H9 (cell line): Measurements from ENCODE around the gene METTL8. TPM values are rescaled to one million over a fixed set of nuclear protein-coding genes. Genes with fewer than 3 reads are reported as not detected.

Experiments used
- DNase-seq: peaks from one replicate; pipeline ENCODE4 v3.0.0-alpha.2; 2017
- H2AFZ ChIP-seq: one replicate; pipeline ENCODE4 v1.6.1; 2013; ENCODE audit warnings: mild to moderate bottlenecking, low read length, control low read depth, moderate library complexity
- H2AK5ac ChIP-seq: 2 replicates; pipeline ENCODE4 v1.6.1; 2013; ENCODE audit warnings: low read length, control low read depth, mixed read lengths; ENCODE audit not compliant: insufficient read length
- H2BK120ac ChIP-seq: one replicate; pipeline ENCODE4 v1.6.1; 2013; ENCODE audit warnings: low read depth, mild to moderate bottlenecking, low read length, control low read depth, inconsistent platforms; ENCODE audit not compliant: poor library complexity, severe bottlenecking
- H2BK12ac ChIP-seq: 2 replicates; pipeline ENCODE4 v1.6.1; 2013; ENCODE audit warnings: low read length, control low read depth, mixed read lengths, low read depth; ENCODE audit not compliant: insufficient read length
- H2BK15ac ChIP-seq: 2 replicates; pipeline ENCODE4 v1.6.1; 2013; ENCODE audit warnings: low read depth, low read length, control low read depth
- H2BK20ac ChIP-seq: one replicate; pipeline ENCODE4 v1.6.1; 2013; ENCODE audit warnings: low read depth, mild to moderate bottlenecking, low read length, control low read depth, inconsistent platforms; ENCODE audit not compliant: poor library complexity, severe bottlenecking
- H2BK5ac ChIP-seq: 2 replicates; pipeline ENCODE4 v1.6.1; 2013; ENCODE audit warnings: low read length, control low read depth, mixed read lengths; ENCODE audit not compliant: insufficient read length
- H3K14ac ChIP-seq: 2 replicates; pipeline ENCODE4 v1.6.1; 2013; ENCODE audit warnings: low read length, control low read depth; ENCODE audit not compliant: insufficient read depth
- H3K18ac ChIP-seq: 2 replicates; pipeline ENCODE4 v1.6.1; 2013; ENCODE audit warnings: low read depth, mild to moderate bottlenecking, mixed read lengths, low read length, control low read depth; ENCODE audit not compliant: insufficient read length
- H3K23ac ChIP-seq: 2 replicates; pipeline ENCODE4 v1.6.1; 2013; ENCODE audit warnings: low read length, control low read depth, mixed read lengths, low read depth; ENCODE audit not compliant: insufficient read length
- H3K23me2 ChIP-seq: 2 replicates; pipeline ENCODE4 v1.6.1; 2013; ENCODE audit warnings: low read depth, mild to moderate bottlenecking, mixed read lengths, low read length, control low read depth; ENCODE audit not compliant: insufficient read length, poor library complexity, severe bottlenecking
- H3K27ac ChIP-seq: 2 replicates; pipeline ENCODE4 v1.5.1; 2013; ENCODE audit warnings: low read length, control low read depth, mixed read lengths, low read depth; ENCODE audit not compliant: insufficient read length
- H3K27me3 ChIP-seq: 2 replicates; pipeline ENCODE4 v1.6.1; 2013; ENCODE audit warnings: low read length, control low read depth, inconsistent platforms; ENCODE audit not compliant: insufficient read depth
- H3K4ac ChIP-seq: 2 replicates; pipeline ENCODE4 v1.6.1; 2013; ENCODE audit warnings: low read depth, mild to moderate bottlenecking, control low read depth, inconsistent platforms, low read length, moderate library complexity
- H3K4me1 ChIP-seq: 2 replicates; pipeline ENCODE4 v1.6.1; 2013; ENCODE audit warnings: low read length, control low read depth, inconsistent platforms; ENCODE audit not compliant: insufficient read depth
- H3K4me2 ChIP-seq: 2 replicates; pipeline ENCODE4 v1.6.1; 2013; ENCODE audit warnings: low read length, control low read depth, mixed read lengths; ENCODE audit not compliant: insufficient read length, insufficient read depth
- H3K56ac ChIP-seq: 2 replicates; pipeline ENCODE4 v1.6.1; 2013; ENCODE audit warnings: low read depth, mild to moderate bottlenecking, mixed read lengths, low read length, control low read depth; ENCODE audit not compliant: insufficient read length
- H3K79me1 ChIP-seq: 2 replicates; pipeline ENCODE4 v1.6.1; 2013; ENCODE audit warnings: low read depth, mild to moderate bottlenecking, moderate library complexity, low read length, control low read depth, inconsistent platforms; ENCODE audit not compliant: insufficient read depth, poor library complexity, severe bottlenecking
- H3K79me2 ChIP-seq: 2 replicates; pipeline ENCODE4 v1.6.1; 2013; ENCODE audit warnings: low read length, control low read depth, inconsistent platforms; ENCODE audit not compliant: insufficient read depth
- H3K9ac ChIP-seq: 2 replicates; pipeline ENCODE4 v1.6.1; 2013; ENCODE audit warnings: low read length, control low read depth, mixed read lengths; ENCODE audit not compliant: insufficient read length; ENCODE audit errors: extremely low read depth
- H3K9me3 ChIP-seq: one replicate; pipeline ENCODE4 v1.6.1; 2013; ENCODE audit warnings: low read depth, low read length, inconsistent platforms; ENCODE audit not compliant: control insufficient read depth
- H3T11ph ChIP-seq: one replicate; pipeline ENCODE4 v1.6.1; 2013; ENCODE audit warnings: mild to moderate bottlenecking, low read length, control low read depth, inconsistent platforms
- H4K20me1 ChIP-seq: one replicate; pipeline ENCODE4 v1.6.1; 2013; ENCODE audit not compliant: control insufficient read depth, insufficient read length, insufficient read depth
- H4K5ac ChIP-seq: 2 replicates; pipeline ENCODE4 v1.6.1; 2013; ENCODE audit warnings: low read depth, mild to moderate bottlenecking, mixed read lengths, low read length, control low read depth; ENCODE audit not compliant: insufficient read length
- H4K8ac ChIP-seq: replicated peaks from 2 replicates; pipeline ENCODE4 v1.6.1; 2013; ENCODE audit warnings: low read length, control low read depth, mixed read lengths, low read depth; ENCODE audit not compliant: insufficient read length
- H4K91ac ChIP-seq: 2 replicates; pipeline ENCODE4 v1.6.1; 2013; ENCODE audit warnings: low read depth, mild to moderate bottlenecking, moderate library complexity, mixed read lengths, low read length, control low read depth; ENCODE audit not compliant: insufficient read length
- H3K27ac Mint-ChIP-seq, 3 experiments: 2 replicates in 2 of 3; 3 replicates in 1 of 3; pipeline ENCODE4 v1.8.0; 2020 to 2021; ENCODE audit warnings: mixed read lengths in 3 of 3, mild to moderate bottlenecking in 1 of 3, moderate library complexity in 1 of 3
- H3K27me3 Mint-ChIP-seq: 2 replicates; pipeline ENCODE4 v1.8.0; 2021; ENCODE audit warnings: low read depth, mild to moderate bottlenecking, moderate library complexity, mixed read lengths
- H3K36me3 Mint-ChIP-seq, 3 experiments: 2 replicates in 2 of 3; 3 replicates in 1 of 3; pipeline ENCODE4 v1.8.0; 2020 to 2021; ENCODE audit warnings: low read depth in 3 of 3, mixed read lengths in 3 of 3; ENCODE audit not compliant: insufficient read depth in 1 of 3
- H3K4me1 Mint-ChIP-seq, 2 experiments: 2 replicates each; pipeline ENCODE4 v1.8.0; 2020; ENCODE audit warnings: mixed read lengths in 2 of 2
- H3K4me3 Mint-ChIP-seq, 2 experiments: 2 replicates in 1 of 2; 3 replicates in 1 of 2; pipeline ENCODE4 v1.8.0; 2020 to 2021; ENCODE audit warnings: mild to moderate bottlenecking in 2 of 2, mixed read lengths in 2 of 2, moderate library complexity in 1 of 2
- H3K9me3 Mint-ChIP-seq, 2 experiments: 2 replicates in 1 of 2; 3 replicates in 1 of 2; pipeline ENCODE4 v1.8.0; 2020; ENCODE audit warnings: mild to moderate bottlenecking in 2 of 2, mixed read lengths in 2 of 2, moderate library complexity in 1 of 2
- CTCF ChIP-seq: fragments of 200-600 bp; sonication (generic); conservative IDR thresholded peaks from 3 replicates; pipeline ENCODE4 v1.8.0; 2021; ENCODE audit warnings: antibody characterized with exemption, mild to moderate bottlenecking
- WGBS: extraction: QIAGEN DNeasy Blood & Tissue Kit; methylation state at CpG from one replicate; pipeline ENCODE4 v1.1.7; 2013; ENCODE audit warnings: missing lambda C conversion rate, low lambda C conversion rate, mixed read lengths; ENCODE audit not compliant: insufficient read length; ENCODE audit errors: extremely low coverage; 5-methylcytosine and 5-hydroxymethylcytosine counted together
- total RNA-seq: library from RNA; stranded (reverse); gene quantifications from 2 replicates; pipeline ENCODE4 v1.2.1, GENCODE V29; 2021

The METTL8 gene
- total RNA-seq, 1 experiment from 2014 or later, result 40.9 TPM

- no peak overlapping the region for H2AFZ ChIP-seq
- H2BK20ac ChIP-seq, result no peak overlapping the region
- H3K4me1 Mint-ChIP-seq, result peaks cover 3 to 6% of the 10 kb centered on the region in 2 experiments; a peak in 2 of 4 replicates
- no peak overlapping the region for H3K27ac ChIP-seq
- H3K4me1 ChIP-seq, result no peaks in the 10 kb centered on the region
- H3K36me3 Mint-ChIP-seq, result peaks cover 14 to 50% (median 45%) of the 10 kb centered on the region in 3 experiments
- no peaks in the 10 kb centered on the region for H3K79me2 ChIP-seq
- H2BK15ac ChIP-seq, result no peak overlapping the region
- H3K79me1 ChIP-seq, result no peaks in the 10 kb centered on the region
- H3K9ac ChIP-seq, result no peak overlapping the region
- no peak overlapping the region for H3K18ac ChIP-seq
- no peak overlapping the region for H4K8ac ChIP-seq
- no peak overlapping the region for H2BK12ac ChIP-seq
- H2BK5ac ChIP-seq, result no peak overlapping the region
- no peak overlapping the region for H3K4me2 ChIP-seq
- H3K56ac ChIP-seq, result no peak overlapping the region
- H3K27me3 ChIP-seq, result no peaks in the 10 kb centered on the region
- H3K23ac ChIP-seq, result no peak overlapping the region
- H4K20me1 ChIP-seq, result no peaks in the 10 kb centered on the region
- no peaks in the 10 kb centered on the region for H3K9me3 ChIP-seq
- no peak overlapping the region; a peak in 1 of 7 replicates for H3K27ac Mint-ChIP-seq
- no peak overlapping the region for H3K4ac ChIP-seq
- no peak for TF ChIP-seq CTCF
- no CpG with 5 or more reads among the region's 1 CpG for WGBS
- peaks cover 4 to 5% of the 10 kb centered on the region in 2 experiments; a peak in 1 of 5 replicates for H3K9me3 Mint-ChIP-seq
- H3K23me2 ChIP-seq, result no peaks in the 10 kb centered on the region
- H3K4me3 Mint-ChIP-seq, result no peak overlapping the region
- no peak overlapping the region for H2BK120ac ChIP-seq
- no peak overlapping the region for H3K14ac ChIP-seq
- H3T11ph ChIP-seq, result no peak overlapping the region
- no peak overlapping the region for H4K5ac ChIP-seq
- no peak for DNase-seq
- no peak overlapping the region for H4K91ac ChIP-seq
- no peaks in the 10 kb centered on the region for H3K27me3 Mint-ChIP-seq
- no peak overlapping the region for H2AK5ac ChIP-seq
Observed at GRCh38 chr2:171460537-171460936, 26.7 kb upstream of the METTL8 start.
